Neuron (in vitro differentiated cells): ENCODE data around the gene CCDC92B.

ENCODE experiments used
- H2AFZ ChIP-seq: one replicate; pipeline ENCODE4 v1.6.1; 2013; ENCODE audit warnings: low read depth, mild to moderate bottlenecking, inconsistent platforms, low read length, moderate library complexity
- H3K27me3 ChIP-seq: one replicate; pipeline ENCODE4 v1.6.1; 2013; ENCODE audit warnings: low read length; ENCODE audit not compliant: insufficient read depth
- H3K36me3 ChIP-seq: one replicate; pipeline ENCODE4 v1.6.1; 2013; ENCODE audit warnings: low read length; ENCODE audit not compliant: insufficient read depth
- H3K4me1 ChIP-seq: one replicate; pipeline ENCODE4 v1.6.1; 2013; ENCODE audit warnings: low read length; ENCODE audit not compliant: insufficient read depth
- H3K4me3 ChIP-seq: 2 replicates; pipeline ENCODE4 v1.5.1; 2013; ENCODE audit warnings: mild to moderate bottlenecking, low read length, moderate library complexity
- H3K9me3 ChIP-seq: one replicate; pipeline ENCODE4 v1.6.1; 2013; ENCODE audit warnings: low read length

Gene CCDC92B

GRCh38 chr17:2758870-2759269, 9.4 kb upstream of the CCDC92B start:
- H3K27me3 ChIP-seq = peaks cover 37% of the 10 kb centered on the region
- H3K4me3 ChIP-seq = no peak overlapping the region
- no peaks in the 10 kb centered on the region for H3K9me3 ChIP-seq
- no peaks in the 10 kb centered on the region for H3K36me3 ChIP-seq
- H3K4me1 ChIP-seq = no peaks in the 10 kb centered on the region
- no peak overlapping the region for H2AFZ ChIP-seq

GRCh38 chr17:2755891-2756724, 6.7 kb upstream of the CCDC92B start:
- Histone ChIP-seq H3K27me3 (peaks cover 48% of the 10 kb centered on the region), H2AFZ (no peak overlapping the region), H3K36me3 (no peaks in the 10 kb centered on the region), H3K4me3 (no peak overlapping the region), H3K4me1 (no peaks in the 10 kb centered on the region), H3K9me3 (peaks cover 2% of the 10 kb centered on the region)

- Histone ChIP-seq H3K4me3 (no peak overlapping the region), H2AFZ (no peak overlapping the region), H3K4me1 (no peaks in the 10 kb centered on the region), H3K36me3 (no peaks in the 10 kb centered on the region), H3K9me3 (peaks cover 2% of the 10 kb centered on the region), H3K27me3 (peaks cover 56% of the 10 kb centered on the region)
Measured at GRCh38 chr17:2751491-2751890, 2.0 kb upstream of the CCDC92B start.

GRCh38 chr17:2750721-2751120, 1.3 kb upstream of the CCDC92B start:
- Histone ChIP-seq H3K27me3 (peaks cover 51% of the 10 kb centered on the region), H2AFZ (no peak overlapping the region), H3K9me3 (peaks cover 2% of the 10 kb centered on the region), H3K36me3 (no peaks in the 10 kb centered on the region), H3K4me1 (no peaks in the 10 kb centered on the region), H3K4me3 (no peak overlapping the region)

GRCh38 chr17:2749784-2750181, 331 bp upstream of the CCDC92B start:
- Histone ChIP-seq H3K9me3 (peaks cover 2% of the 10 kb centered on the region), H3K4me1 (no peaks in the 10 kb centered on the region), H2AFZ (no peak overlapping the region), H3K36me3 (no peaks in the 10 kb centered on the region), H3K27me3 (peaks cover 54% of the 10 kb centered on the region), H3K4me3 (peak overlapping the region; percentile 38)

GRCh38 chr17:2745317-2746037, 4.0 kb downstream of the CCDC92B start:
- Histone ChIP-seq H3K4me1 (no peaks in the 10 kb centered on the region), H3K4me3 (no peak overlapping the region), H2AFZ (no peak overlapping the region), H3K36me3 (no peaks in the 10 kb centered on the region), H3K27me3 (peaks cover 34% of the 10 kb centered on the region), H3K9me3 (no peaks in the 10 kb centered on the region)

GRCh38 chr17:2737693-2738092, 11.8 kb downstream of the CCDC92B start:
- no peaks in the 10 kb centered on the region for H3K9me3 ChIP-seq
- no peaks in the 10 kb centered on the region for H3K27me3 ChIP-seq
- H3K36me3 ChIP-seq = no peaks in the 10 kb centered on the region
- no peak overlapping the region for H3K4me3 ChIP-seq
- no peaks in the 10 kb centered on the region for H3K4me1 ChIP-seq
- no peak overlapping the region for H2AFZ ChIP-seq

- Histone ChIP-seq H3K36me3 (no peaks in the 10 kb centered on the region), H2AFZ (no peak overlapping the region), H3K4me3 (no peak overlapping the region), H3K27me3 (no peaks in the 10 kb centered on the region), H3K4me1 (no peaks in the 10 kb centered on the region), H3K9me3 (no peaks in the 10 kb centered on the region)
Measured at GRCh38 chr17:2736956-2737355, 12.5 kb downstream of the CCDC92B start.

- Histone ChIP-seq H3K9me3 (no peaks in the 10 kb centered on the region), H2AFZ (no peak overlapping the region), H3K4me1 (no peaks in the 10 kb centered on the region), H3K4me3 (no peak overlapping the region), H3K27me3 (no peaks in the 10 kb centered on the region), H3K36me3 (no peaks in the 10 kb centered on the region)
Measured at GRCh38 chr17:2735896-2736295, 13.6 kb downstream of the CCDC92B start.

GRCh38 chr17:2734939-2735338, 14.5 kb downstream of the CCDC92B start:
- no peaks in the 10 kb centered on the region for H3K36me3 ChIP-seq

GRCh38 chr17:2731807-2732206, 17.6 kb downstream of the CCDC92B start:
- Histone ChIP-seq H3K4me1 (no peaks in the 10 kb centered on the region), H3K36me3 (no peaks in the 10 kb centered on the region), H2AFZ (no peak overlapping the region), H3K4me3 (no peak overlapping the region), H3K9me3 (no peaks in the 10 kb centered on the region), H3K27me3 (no peaks in the 10 kb centered on the region)

More at GRCh38 chr17:2734939-2735338, 14.5 kb downstream of the CCDC92B start:
- Histone ChIP-seq H3K4me1 (no peaks in the 10 kb centered on the region), H3K9me3 (no peaks in the 10 kb centered on the region), H3K4me3 (no peak overlapping the region), H2AFZ (no peak overlapping the region), H3K27me3 (no peaks in the 10 kb centered on the region)

GRCh38 chr17:2730764-2731353, 18.6 kb downstream of the CCDC92B start:
- H3K4me3 ChIP-seq = no peak overlapping the region
- no peaks in the 10 kb centered on the region for H3K36me3 ChIP-seq
- no peaks in the 10 kb centered on the region for H3K4me1 ChIP-seq
- no peaks in the 10 kb centered on the region for H3K27me3 ChIP-seq
- H3K9me3 ChIP-seq = no peaks in the 10 kb centered on the region
- no peak overlapping the region for H2AFZ ChIP-seq

GRCh38 chr17:2724784-2725164, 24.7 kb downstream of the CCDC92B start:
- Histone ChIP-seq H3K4me1 (no peaks in the 10 kb centered on the region), H3K27me3 (peaks cover 37% of the 10 kb centered on the region), H2AFZ (no peak overlapping the region), H3K36me3 (no peaks in the 10 kb centered on the region), H3K4me3 (no peak overlapping the region), H3K9me3 (no peaks in the 10 kb centered on the region)
